SK-MEL-5 (cell line): Measurements from ENCODE around the gene ZNF14. TPM values are rescaled to one million over a fixed set of nuclear protein-coding genes. Genes with fewer than 3 reads are reported as not detected.

Source experiments
- DNase-seq: peaks from one replicate; pipeline ENCODE4 v3.0.0-alpha.2; 2016; ENCODE audit warnings: low read depth, low spot score
- in situ Hi-C: cut with HindIII; loops from 2 replicates; pipeline ENCODE4 v1.10.0; 2016; ENCODE audit warnings: low sequenced_read_pairs, high pct_unique_total_duplicates, low pct_unique_long_range_greater_than_20kb
- small RNA-seq, 2 experiments: library from RNA; depleted of rRNA; stranded (forward); fragments of <200 nt; gene quantifications; one replicate each; pipeline ENCODE3, GENCODE V24; 2014
- total RNA-seq: library from RNA; depleted of rRNA; stranded (reverse); fragments of >200 nt; shearing (Covaris generic); gene quantifications from 2 replicates; pipeline ENCODE4 v1.2.3, GENCODE V29; 2014; rRNA removed

The ZNF14 gene
- total RNA-seq, 1 experiment from 2014 or later: 4.5 TPM

DNA sequence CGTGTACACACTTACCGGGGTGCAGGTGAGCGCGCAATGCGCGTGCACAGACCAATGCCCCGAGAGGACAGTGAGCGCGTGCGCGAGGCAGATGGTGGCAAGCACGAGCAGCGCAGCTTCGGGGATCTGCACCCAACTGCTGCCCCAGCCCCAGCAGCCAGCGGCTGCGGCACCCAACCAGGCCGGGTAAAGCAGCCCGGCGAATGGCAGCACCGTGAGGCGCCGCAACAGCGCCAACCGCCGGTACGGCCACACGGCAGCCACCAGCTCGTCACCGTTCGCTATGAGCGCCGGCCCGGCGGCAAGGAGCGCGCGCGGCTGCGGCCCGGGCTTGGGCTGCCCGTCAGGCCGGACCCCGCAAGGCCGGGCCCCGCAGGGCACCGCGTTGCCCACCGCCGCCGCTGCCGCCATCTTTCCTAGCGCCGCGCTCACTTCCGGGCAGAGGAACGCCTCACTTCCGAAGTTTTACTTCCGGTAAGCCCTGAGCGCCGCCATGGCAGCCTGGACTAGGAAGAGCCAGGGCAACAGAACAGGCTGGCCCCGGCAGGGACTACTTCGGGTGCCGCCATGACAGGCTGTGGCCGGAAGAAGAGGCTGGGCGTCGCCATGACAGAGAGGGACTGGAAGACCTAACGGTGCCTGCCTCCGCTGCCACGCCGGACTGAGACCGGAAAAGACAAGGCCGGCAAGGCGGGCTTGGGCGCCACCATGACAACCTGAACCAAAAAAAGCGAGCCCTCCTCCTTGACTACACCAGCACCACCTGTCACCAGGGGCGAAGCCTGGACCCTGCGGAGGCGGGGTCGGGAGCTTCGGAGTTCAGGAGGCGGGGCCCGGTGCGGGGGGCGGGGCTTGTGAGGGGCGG lies 69.4 kb downstream of the ZNF14 start, which contains the start of gene ATP13A1:
Gene ATP13A1 (minus strand): TSS at position 421 of the 865 bp plus-strand sequence. CDS start 10 bp downstream, at position 411.
- DNase-seq: peak; percentile 96
- in situ Hi-C loops: no loop called here

DNA sequence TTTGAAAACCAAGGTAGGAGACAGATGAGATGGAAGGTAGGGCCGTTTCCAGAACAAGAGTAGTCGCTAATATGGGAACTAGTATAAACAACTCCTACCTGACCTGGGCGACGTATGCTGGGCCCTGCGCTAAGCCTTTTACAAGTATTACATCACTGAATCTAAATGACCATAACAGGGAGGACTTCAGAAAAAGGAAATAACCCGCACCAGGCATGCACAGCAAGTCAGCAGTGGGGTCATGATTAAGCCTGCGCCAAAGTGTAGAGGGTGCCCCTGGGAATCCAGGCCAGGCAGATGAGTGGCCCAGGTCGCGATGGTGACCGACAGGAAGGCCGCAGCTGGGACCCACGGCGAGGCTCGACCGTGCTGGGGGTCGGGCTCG lies 70.0 kb downstream of the ZNF14 start:
- no peak for DNase-seq
- in situ Hi-C loops: no loop called here

GRCh38 chr19:19662344-19662743 lies 70.6 kb downstream of the ZNF14 start:
- no peak for DNase-seq
- in situ Hi-C loops: no loop called here

GRCh38 chr19:19661675-19662251 lies 71.1 kb downstream of the ZNF14 start:
- in situ Hi-C loops: no loop called here
- no peak for DNase-seq

DNA sequence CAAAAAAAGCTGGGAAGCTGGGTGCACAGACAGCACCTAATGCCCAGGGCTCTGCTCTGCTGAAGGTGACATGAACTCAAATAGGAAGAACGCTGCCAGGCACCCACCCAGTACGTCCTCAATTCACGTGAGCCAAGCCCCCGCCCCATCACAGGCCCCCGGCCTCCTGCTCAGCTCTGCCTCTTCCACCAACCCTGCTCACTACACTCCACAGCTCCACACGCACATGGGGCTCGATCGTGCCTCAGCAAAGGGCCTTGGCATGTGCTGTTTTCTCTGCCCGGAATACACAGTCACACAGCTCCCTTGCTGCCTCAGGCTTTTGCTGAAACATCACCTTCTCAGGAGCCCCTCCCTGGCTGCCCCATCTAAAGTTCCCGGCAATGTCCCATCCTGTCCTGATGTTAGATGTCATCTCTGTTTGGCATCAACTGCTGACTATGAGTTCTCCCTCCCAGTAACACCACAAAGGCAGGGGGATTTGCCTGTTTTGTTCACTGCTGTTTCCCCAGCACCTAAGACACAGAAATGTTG lies 71.7 kb downstream of the ZNF14 start:
- no peak for DNase-seq
- in situ Hi-C loops: no loop called here

Small RNAs within 50 kb of the gene (small RNA-seq; reads per million reads assigned to genes)
- gene AC011458.2: 0 reads per million in 2 experiments
- 0 reads per million in 2 experiments for gene AC011477.5

Other genes with a start within 250 kb of the ZNF14 start
- 1.4 and 1.7 TPM in 2 replicates for gene TSSK6, start 217.6 kb downstream of the ZNF14 start, total RNA-seq
- 154 and 157 TPM in 2 replicates for gene NDUFA13, start 216.9 kb downstream of the ZNF14 start, total RNA-seq
- 0.08 and 0.32 TPM in 2 replicates for gene YJEFN3, start 204.2 kb downstream of the ZNF14 start, total RNA-seq
- gene CILP2, start 194.8 kb downstream of the ZNF14 start, total RNA-seq: not detected in 2 replicates
- gene PBX4, start 114.4 kb downstream of the ZNF14 start, total RNA-seq: 0.34 and 0.96 TPM in 2 replicates
- 2.5 and 3.0 TPM in 2 replicates for gene LPAR2, start 104.9 kb downstream of the ZNF14 start, total RNA-seq
- 1.7 and 4.3 TPM in 2 replicates for gene GMIP, start 89.5 kb downstream of the ZNF14 start, total RNA-seq
- gene ATP13A1, start 69.4 kb downstream of the ZNF14 start, total RNA-seq: 21.9 and 30.5 TPM in 2 replicates
- gene ZNF101, start 64.3 kb downstream of the ZNF14 start, total RNA-seq: 4.5 and 8.9 TPM in 2 replicates
- gene ZNF506, start 88.6 kb upstream of the ZNF14 start, total RNA-seq: 7.7 and 10.5 TPM in 2 replicates
- 4.7 and 6.7 TPM in 2 replicates for gene ZNF253, start 132.8 kb upstream of the ZNF14 start, total RNA-seq
- gene ZNF93, start 167.8 kb upstream of the ZNF14 start, total RNA-seq: 3.1 and 3.5 TPM in 2 replicates